HuH-7.5 (cell line): ENCODE results near the gene S100A1.
A peak's percentile ranks its signal among the peaks of the same experiment; 100 is the strongest.
"Not testable (repeated sequence)": the region's sequence is repeated elsewhere in the genome, so short reads cannot be mapped to it uniquely, and the experiment has no call there.

Source experiments
- DNase-seq: peaks from one replicate; pipeline ENCODE4 v3.0.0; 2011; ENCODE audit warnings: low spot score

S100A1 gene

GRCh38 chr1:153631047-153632022 lies 3.1 kb downstream of the S100A1 start:
- DNase-seq, result no peak

GRCh38 chr1:153633161-153633753 lies 5.0 kb downstream of the S100A1 start:
- no peak for DNase-seq

GRCh38 chr1:153633754-153634665 lies 5.8 kb downstream of the S100A1 start, which contains the start of gene CHTOP:
TSS of gene CHTOP (plus strand) at chr1:153634066. CDS start at chr1:153636589, 2,523 bp downstream.
- DNase-seq, result peak; percentile 93

DNA sequence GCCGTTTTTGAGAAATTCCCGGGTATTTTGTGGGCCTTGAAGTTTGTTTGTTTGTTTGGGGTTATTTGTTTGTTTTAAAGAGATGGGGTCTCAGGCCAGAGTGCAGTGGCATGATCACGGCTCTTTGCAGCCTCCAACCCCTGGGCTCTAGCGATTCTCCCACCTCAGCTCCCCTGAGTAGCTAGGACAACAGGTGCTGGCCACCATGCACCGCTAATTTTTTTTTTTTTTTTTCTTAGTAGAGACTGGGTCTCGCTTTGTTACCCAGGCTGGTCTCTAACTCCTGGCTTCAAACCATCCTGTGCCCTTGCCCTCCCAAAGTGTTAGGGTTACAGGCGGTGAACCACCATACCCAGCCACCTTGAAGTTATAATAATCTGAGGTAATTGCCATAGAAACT lies 7.6 kb downstream of the S100A1 start:
- no peak for DNase-seq

DNA sequence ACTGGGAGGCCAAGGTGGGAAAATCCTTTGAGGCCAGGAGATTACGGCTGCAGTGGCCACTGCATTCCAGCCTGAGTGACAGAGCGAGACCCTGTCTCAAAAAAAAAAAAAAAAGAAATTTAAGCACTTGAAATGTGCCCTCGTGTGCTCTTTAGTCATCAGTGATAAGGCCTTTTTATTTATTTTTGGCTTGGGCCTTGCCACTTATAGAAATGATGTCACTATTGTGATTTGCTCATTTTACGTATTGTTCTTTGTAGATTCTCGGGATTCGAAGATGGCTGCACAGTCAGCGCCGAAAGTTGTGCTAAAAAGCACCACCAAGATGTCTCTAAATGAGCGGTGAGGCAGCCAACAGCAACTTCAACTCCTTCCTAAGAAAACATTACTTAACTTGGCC lies 8.1 kb downstream of the S100A1 start:
- no peak for DNase-seq

- DNase-seq, result no peak
Measured at GRCh38 chr1:153638261-153638660, 10.0 kb downstream of the S100A1 start.

DNA sequence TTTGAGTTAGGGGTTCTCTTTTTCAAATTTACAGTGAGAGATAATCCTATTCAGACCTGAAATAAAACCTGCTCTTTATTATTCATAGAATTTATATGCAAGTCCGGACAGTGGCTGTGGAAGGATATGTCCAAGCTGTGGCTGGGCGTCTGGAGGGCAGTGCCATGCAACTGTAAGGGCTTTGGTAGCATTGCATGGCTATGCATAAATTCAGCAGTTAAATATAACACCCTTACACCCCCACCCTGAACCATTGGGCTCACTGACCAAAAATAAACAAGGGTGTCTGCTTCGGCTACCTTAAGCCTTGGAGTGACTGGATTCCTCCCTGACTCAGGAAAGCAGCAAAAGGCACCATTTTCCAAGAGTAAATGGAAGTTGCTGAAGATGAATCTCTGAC lies 11.0 kb downstream of the S100A1 start:
- no peak for DNase-seq

GRCh38 chr1:153640213-153640612 lies 12.0 kb downstream of the S100A1 start:
- DNase-seq, result not testable (repeated sequence)

GRCh38 chr1:153640861-153641260 lies 12.6 kb downstream of the S100A1 start:
- no peak for DNase-seq

- DNase-seq, result no peak
Measured at GRCh38 chr1:153642161-153642560, 13.9 kb downstream of the S100A1 start.

GRCh38 chr1:153643100-153643499 lies 14.9 kb downstream of the S100A1 start:
- no peak for DNase-seq

- DNase-seq, result no peak
Measured at GRCh38 chr1:153643816-153644215, 15.6 kb downstream of the S100A1 start.

DNA sequence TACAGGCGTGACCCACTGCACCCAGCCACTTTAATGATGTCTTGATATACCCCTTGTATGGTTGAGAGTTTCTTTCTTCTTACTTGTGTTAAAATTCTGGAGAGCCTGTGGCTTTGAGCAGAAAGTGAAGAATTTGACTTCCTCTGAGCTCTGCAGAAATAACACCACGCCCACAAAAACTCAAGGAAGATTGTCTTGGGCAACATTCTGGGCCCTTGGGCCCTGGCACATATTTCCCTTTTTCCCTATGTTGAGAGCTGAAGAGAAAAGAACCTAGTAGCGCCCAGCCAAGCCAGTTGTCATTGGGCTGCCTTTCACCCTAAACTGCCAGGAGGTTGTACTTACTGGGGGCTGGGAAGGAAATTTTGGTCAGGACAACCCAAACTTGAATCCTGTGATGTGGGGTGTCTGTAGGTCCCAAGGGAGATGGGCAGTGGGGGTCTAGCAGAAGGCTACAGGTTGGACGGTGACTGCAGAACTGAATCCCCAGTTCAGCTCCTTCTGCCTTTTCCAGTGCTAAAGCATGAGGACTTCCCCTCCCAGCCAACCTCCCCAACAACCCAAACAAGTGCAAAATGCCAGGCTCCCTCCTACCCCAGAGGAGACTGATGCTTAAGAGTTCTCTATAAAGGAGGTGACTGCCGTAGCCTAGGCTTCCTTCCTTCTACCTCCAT lies 18.6 kb downstream of the S100A1 start:
- no peak for DNase-seq

- no peak for DNase-seq
Measured at GRCh38 chr1:153647346-153647714, 19.1 kb downstream of the S100A1 start.

DNA sequence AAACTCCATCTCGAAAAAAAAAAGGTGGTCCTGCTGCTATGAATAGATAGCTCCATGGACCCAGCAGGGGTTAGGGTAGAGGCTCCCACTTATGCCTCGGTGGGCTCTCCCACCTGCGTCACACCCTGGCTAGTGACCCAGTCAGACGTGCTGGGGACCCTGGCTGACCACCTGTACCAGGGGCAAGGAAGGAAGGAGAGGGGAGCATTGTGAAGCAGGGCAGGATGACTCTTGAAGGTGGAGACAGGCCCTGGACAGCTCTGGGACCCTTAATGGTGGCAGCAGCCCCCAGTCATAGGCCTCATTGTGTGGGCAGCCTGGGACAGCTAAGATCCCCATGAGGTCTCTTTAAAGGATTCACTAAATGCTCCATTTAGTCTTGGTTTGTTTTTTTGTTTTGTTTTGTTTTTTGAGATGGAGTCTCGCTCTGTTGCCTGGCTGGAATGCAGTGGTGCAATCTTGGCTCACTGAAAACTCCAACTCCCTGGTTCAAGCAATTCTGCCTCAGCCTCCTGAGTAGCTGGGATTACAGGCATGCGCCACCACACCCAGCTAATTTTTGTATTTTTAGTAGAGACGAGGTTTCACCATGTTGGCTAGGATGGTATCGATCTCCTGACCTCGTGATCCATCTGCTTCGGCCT lies 19.9 kb downstream of the S100A1 start:
- DNase-seq, result no peak

DNA sequence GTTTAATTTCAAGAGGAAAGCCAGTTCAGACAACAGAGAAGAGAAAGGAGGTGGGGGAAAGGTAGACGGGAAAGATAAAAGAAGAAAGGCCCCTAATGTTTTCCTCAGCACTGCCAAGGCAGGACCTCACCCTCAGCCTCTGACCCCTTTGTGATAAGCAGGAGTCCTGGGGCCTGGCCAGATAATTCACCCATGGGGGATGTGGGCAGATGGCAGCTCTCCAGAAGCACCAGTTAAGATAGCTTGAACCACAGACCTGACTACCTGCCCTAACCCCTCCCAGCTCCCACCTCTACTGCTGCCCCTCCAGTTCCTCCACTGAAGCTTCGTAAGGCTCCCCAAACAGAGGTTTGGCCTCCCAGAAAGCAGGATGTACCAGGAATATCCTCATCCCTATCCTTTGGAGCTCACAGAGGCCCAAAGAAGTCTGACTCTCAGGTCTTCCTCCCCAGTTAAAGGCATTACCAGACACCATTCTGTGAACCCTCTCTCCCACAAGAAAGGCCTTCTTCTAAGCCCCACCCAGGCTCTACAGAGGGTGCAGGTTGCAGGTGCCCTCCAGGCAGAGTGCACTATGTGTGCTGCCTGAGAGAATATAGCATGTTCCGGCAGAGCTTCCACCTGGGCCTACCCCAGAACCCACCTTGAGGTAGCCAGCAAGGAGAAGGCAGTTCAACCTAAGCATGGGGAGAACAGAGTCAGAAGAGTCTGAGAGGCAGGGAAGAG lies 21.1 kb downstream of the S100A1 start:
- no peak for DNase-seq

- DNase-seq, result no peak
Measured at GRCh38 chr1:153649863-153650235, 21.6 kb downstream of the S100A1 start.

DNA sequence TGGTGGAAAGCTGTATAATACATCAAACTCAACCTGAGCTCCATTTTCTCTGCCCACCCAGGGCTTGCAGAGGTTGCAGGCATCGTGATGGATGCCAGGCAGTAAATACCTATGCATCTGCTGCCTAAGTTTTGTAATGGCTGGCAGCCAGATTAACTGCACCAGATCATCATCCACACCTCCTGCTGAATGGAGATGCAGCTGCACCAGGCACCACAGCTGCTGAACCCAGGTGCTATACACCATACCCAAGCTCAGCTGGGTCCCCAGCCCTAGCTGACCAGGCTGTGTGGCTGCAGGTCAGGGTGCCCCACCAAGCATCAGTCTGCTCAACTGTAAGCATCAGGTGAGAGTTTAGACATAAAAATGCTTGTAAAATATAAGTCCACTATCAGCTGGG lies 23.5 kb downstream of the S100A1 start:
- no peak for DNase-seq

DNA sequence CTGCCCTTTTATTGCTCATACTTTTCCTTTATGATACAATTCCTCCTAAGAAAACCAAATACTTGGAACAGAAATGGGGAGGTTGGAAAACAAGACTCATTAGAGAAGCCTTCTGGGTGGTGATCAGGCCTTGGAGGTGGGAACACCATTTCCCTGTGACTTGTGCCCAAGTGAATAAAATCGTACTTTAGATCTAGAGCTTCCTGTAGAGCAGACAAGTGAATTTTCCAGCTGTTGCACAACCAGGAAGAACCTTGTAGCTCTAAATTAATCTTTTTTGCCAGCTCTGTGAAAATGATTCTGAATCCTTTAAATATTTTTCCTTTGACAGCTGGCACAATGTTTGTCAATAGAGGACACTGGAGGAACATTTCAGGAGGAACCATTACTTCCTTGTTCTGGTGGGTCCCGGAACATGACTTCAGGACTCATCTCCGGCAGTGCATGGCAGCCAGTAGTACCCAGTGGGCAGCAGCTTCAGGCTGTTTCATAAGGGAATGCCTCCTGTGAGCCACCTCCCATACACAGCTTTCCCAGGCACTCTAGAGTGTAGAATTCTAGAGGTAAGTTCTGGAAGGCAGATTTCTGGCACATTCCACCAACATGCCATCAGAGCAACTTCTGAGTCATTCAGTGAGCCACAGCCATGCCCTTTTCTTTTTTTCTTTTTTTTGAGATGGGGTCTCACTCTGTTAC lies 24.7 kb downstream of the S100A1 start:
- DNase-seq, result no peak

DNA sequence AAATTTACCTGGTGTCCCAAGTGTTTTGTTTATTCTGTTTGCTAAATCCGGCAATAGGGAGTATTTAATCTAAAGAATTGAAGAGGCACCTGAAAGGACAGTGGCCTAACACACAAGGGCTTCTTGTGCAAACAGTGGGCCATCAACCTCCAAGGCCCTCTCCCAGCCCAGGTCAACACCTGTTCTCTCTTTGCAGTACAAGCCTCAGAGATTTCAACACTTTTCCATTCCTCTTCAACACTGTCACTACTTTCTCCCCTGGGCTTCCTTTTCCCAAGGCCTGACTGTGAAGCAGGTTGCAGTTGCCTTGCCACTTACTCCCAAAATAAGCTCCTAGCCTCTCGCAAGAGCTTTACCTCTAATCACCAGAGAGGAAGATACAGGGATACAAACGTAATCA lies 27.1 kb downstream of the S100A1 start:
- no peak for DNase-seq
